ENCODE results near the gene MTHFD1. TPM values are rescaled to one million over a fixed set of nuclear protein-coding genes. Genes with fewer than 3 reads are reported as not detected.
A peak's percentile ranks its signal among the peaks of the same experiment; 100 is the strongest.

The MTHFD1 gene
- total RNA-seq, 1 donor from 2014 or later, result 43.7 TPM

DNA sequence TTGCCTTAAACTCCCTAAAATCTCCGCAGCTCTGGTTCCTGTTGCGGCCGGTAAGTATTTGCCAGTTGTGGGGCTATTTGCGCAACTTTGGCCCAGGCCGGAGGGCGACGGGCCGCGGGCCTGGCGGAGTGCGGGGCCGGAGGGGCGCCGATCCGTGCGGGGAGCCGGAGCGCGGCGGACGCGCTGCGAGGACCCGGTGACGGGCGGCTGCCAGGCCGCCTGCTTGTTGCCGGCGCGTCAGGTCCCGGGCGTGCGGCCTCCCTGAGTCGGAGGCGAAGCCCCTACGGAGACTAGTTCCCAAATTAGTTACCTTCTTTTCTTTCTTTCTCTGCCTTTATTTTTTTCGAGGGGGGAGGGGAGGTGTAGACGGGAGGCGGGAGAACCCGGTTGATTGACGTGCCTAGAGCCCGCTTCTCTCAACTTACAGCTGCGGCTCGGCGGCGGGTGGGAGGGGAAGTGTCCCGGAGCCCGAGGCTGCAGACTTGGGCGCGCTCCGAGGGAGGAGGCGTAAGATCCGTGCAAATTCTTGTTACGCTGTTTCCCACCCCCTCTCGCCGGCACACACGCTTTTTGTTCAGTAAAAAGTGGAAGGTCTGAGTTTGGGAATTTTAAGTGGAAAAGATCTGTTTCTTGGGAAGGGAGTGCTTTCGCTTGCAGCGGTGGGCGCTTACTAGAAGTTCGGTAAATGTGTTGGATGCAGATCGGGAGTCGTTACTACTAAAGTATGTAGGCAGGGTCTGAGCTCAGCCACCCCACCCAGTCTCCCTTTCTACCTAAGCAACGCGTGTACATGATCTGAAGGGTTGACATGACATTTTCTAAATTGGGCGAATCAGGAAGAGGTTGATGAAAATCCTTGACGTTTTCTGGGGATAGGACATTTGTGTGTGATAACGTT, 117.0 kb downstream of the MTHFD1 start:
- Mint-ChIP-seq H3K36me3 (ENCODE audit: low read depth, unreplicated experiment) (peaks cover 10% of the 10 kb centered on the region), H3K27ac (ENCODE audit: unreplicated experiment) (peak overlapping the region; percentile 97), H3K4me1 (ENCODE audit: unreplicated experiment) (peaks cover 49% of the 10 kb centered on the region), H3K27me3 (ENCODE audit: unreplicated experiment) (peaks cover 15% of the 10 kb centered on the region), H3K9me3 (ENCODE audit: unreplicated experiment) (no peaks in the 10 kb centered on the region), H3K4me3 (ENCODE audit: unreplicated experiment) (peak overlapping the region; percentile 97)
- peak; percentile 72 for DNase-seq (ENCODE audit: low spot score)
- TF ChIP-seq, protein P1, sequence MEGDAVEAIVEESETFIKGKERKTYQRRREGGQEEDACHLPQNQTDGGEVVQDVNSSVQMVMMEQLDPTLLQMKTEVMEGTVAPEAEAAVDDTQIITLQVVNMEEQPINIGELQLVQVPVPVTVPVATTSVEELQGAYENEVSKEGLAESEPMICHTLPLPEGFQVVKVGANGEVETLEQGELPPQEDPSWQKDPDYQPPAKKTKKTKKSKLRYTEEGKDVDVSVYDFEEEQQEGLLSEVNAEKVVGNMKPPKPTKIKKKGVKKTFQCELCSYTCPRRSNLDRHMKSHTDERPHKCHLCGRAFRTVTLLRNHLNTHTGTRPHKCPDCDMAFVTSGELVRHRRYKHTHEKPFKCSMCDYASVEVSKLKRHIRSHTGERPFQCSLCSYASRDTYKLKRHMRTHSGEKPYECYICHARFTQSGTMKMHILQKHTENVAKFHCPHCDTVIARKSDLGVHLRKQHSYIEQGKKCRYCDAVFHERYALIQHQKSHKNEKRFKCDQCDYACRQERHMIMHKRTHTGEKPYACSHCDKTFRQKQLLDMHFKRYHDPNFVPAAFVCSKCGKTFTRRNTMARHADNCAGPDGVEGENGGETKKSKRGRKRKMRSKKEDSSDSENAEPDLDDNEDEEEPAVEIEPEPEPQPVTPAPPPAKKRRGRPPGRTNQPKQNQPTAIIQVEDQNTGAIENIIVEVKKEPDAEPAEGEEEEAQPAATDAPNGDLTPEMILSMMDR (IDR thresholded peaks at IDR 0.05; ENCODE audit: unreplicated experiment), result no peak

DNA sequence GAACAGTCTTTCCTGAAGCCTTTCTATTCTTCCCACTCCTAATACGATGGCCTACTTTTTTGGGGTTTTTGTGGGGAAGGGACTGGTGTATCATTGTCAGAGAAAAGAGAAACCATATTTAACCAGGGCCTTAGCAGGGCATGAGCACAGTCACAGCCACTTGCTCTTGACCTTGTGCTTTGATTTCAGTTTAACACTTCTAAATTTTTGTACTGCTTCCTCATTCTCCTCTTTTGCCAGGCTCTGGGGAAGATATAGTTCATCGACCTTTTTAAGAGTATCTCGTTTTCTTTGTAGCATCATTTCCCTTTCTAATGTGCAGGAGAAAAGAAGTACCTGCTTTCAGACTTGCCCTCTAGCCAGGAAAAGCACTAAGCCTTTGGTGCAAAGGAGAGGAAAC, 118.6 kb downstream of the MTHFD1 start:
- TF ChIP-seq, protein P1 (IDR thresholded peaks at IDR 0.05; ENCODE audit: unreplicated experiment), result no peak
- Mint-ChIP-seq H3K4me1 (ENCODE audit: unreplicated experiment) (peaks cover 62% of the 10 kb centered on the region), H3K27me3 (ENCODE audit: unreplicated experiment) (peaks cover 15% of the 10 kb centered on the region), H3K9me3 (ENCODE audit: unreplicated experiment) (no peaks in the 10 kb centered on the region), H3K27ac (ENCODE audit: unreplicated experiment) (no peak overlapping the region), H3K36me3 (ENCODE audit: low read depth, unreplicated experiment) (peaks cover 10% of the 10 kb centered on the region), H3K4me3 (ENCODE audit: unreplicated experiment) (peak overlapping the region; percentile 97)
- DNase-seq (ENCODE audit: low spot score), result no peak

DNA sequence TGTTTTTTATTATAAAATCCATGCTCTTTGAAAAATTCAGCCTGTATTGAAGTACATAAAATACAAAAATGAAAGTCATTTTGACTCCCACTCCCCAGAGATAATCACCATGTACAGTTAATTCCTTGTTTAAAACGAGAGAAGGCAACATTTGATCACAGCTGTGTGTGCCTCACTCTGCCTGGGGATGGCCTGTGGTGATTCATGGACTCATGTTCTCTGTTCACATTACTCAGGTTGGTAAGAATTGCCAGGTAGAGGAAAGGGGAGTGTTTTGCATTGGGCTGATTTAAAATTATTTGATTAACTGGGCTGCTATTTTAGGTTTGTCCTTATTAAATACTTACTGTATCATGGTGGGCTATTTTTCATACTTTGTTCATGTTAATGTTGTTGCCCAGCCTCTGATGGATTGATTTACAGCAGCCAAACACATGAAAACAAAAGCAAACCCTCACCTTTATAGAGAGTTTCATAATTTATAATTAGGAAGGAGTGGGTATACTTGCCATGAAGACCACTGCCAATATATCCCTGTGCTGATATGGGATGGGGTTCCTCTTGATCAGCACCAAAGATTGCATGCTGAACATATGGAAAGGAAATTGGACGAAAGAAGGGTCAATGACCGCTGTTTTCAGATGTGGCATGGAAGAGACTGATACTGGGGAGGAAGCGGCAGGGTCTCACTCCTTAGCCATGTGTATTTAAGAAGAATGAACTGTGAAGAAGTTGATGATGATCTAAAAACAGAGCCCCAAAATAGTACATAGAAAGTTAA, 119.4 kb downstream of the MTHFD1 start:
- no peak for DNase-seq (ENCODE audit: low spot score)
- Mint-ChIP-seq H3K27me3 (ENCODE audit: unreplicated experiment) (peaks cover 13% of the 10 kb centered on the region), H3K36me3 (ENCODE audit: low read depth, unreplicated experiment) (peaks cover 10% of the 10 kb centered on the region), H3K4me3 (ENCODE audit: unreplicated experiment) (peak overlapping the region; percentile 97), H3K27ac (ENCODE audit: unreplicated experiment) (no peak overlapping the region), H3K4me1 (ENCODE audit: unreplicated experiment) (peaks cover 55% of the 10 kb centered on the region), H3K9me3 (ENCODE audit: unreplicated experiment) (no peaks in the 10 kb centered on the region)
- TF ChIP-seq, protein P1 (IDR thresholded peaks at IDR 0.05; ENCODE audit: unreplicated experiment), result no peak

DNA sequence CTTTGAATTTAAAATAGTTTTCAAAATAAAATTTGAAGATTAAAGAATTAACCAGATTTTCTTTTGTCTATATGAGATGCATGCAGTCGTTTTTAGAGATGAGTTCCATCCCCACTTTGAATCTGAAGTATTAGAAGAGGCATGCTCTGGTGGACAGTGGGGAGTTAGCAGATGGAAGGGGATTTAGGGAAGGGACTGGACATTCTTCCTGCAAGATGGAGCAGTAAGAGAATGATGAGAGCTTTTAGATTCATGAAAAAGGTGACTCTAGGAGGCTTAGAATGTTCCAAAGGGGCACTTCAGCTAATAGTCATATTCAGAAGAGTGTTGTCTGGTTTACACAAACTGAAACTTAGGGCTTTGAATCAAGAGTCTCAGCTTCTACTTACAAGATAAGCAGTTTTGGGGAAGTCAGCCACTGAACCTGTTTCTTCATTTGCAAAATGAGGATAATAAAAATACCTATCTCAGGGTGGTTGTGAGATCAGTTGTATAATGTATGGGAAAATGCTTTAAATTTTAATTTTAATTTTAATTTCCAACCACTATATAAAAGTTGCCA, 120.1 kb downstream of the MTHFD1 start:
- no peak for DNase-seq (ENCODE audit: low spot score)
- peaks cover 9% of the 10 kb centered on the region for H3K27me3 Mint-ChIP-seq (ENCODE audit: unreplicated experiment)
- no peaks in the 10 kb centered on the region for H3K9me3 Mint-ChIP-seq (ENCODE audit: unreplicated experiment)
- TF ChIP-seq, protein P1 (IDR thresholded peaks at IDR 0.05; ENCODE audit: unreplicated experiment), result no peak
- no peak overlapping the region for H3K27ac Mint-ChIP-seq (ENCODE audit: unreplicated experiment)
- H3K4me1 Mint-ChIP-seq (ENCODE audit: unreplicated experiment), result peaks cover 50% of the 10 kb centered on the region
- no peak overlapping the region for H3K4me3 Mint-ChIP-seq (ENCODE audit: unreplicated experiment)
- H3K36me3 Mint-ChIP-seq (ENCODE audit: low read depth, unreplicated experiment), result peaks cover 5% of the 10 kb centered on the region

Data from endothelial cell (in vitro differentiated cells).